HFFc6 (cell line): ENCODE data around the gene MRAP2. TPM values are rescaled to one million over a fixed set of nuclear protein-coding genes. Genes with fewer than 3 reads are reported as not detected.

Experiments
- DNase-seq: peaks from one replicate; pipeline ENCODE4 v3.0.0-alpha.2; 2018
- H3K27ac Mint-ChIP-seq: 2 replicates; pipeline ENCODE4 v1.8.0; 2020; ENCODE audit warnings: mild to moderate bottlenecking, mixed read lengths
- H3K27me3 Mint-ChIP-seq: 2 replicates; pipeline ENCODE4 v1.8.0; 2021; ENCODE audit warnings: mild to moderate bottlenecking, moderate library complexity, mixed read lengths; ENCODE audit not compliant: insufficient read depth
- H3K36me3 Mint-ChIP-seq: 2 replicates; pipeline ENCODE4 v1.8.0; 2021; ENCODE audit warnings: low read depth, mixed read lengths
- H3K4me1 Mint-ChIP-seq: 2 replicates; pipeline ENCODE4 v1.8.0; 2020; ENCODE audit warnings: low read depth, mixed read lengths
- H3K4me3 Mint-ChIP-seq: 2 replicates; pipeline ENCODE4 v1.8.0; 2020; ENCODE audit warnings: mild to moderate bottlenecking, moderate library complexity, mixed read lengths
- H3K9me3 Mint-ChIP-seq: 2 replicates; pipeline ENCODE4 v1.8.0; 2020; ENCODE audit warnings: mild to moderate bottlenecking, mixed read lengths
- total RNA-seq, 6 experiments: library from RNA; stranded (reverse); fragmentation: NEBNext Ultra II Directional; extraction: Animal tissue kit (Norgen Biotek cat#: 25700); gene quantifications; 2 replicates in 1 of 6; 3 replicates in 5 of 6; pipeline ENCODE4 v1.2.3, GENCODE V29; 2021
- TF ChIP-seq, protein P1 (sequence below): fragments of 200-600 bp; sonication (generic); IDR thresholded peaks from 2 replicates; pipeline ENCODE4 v1.5.0; 2021; ENCODE audit warnings: antibody characterized with exemption, mild to moderate bottlenecking

Gene MRAP2
- total RNA-seq, 6 experiments from 2014 or later = 0.07 TPM; not detected in 5

DNA sequence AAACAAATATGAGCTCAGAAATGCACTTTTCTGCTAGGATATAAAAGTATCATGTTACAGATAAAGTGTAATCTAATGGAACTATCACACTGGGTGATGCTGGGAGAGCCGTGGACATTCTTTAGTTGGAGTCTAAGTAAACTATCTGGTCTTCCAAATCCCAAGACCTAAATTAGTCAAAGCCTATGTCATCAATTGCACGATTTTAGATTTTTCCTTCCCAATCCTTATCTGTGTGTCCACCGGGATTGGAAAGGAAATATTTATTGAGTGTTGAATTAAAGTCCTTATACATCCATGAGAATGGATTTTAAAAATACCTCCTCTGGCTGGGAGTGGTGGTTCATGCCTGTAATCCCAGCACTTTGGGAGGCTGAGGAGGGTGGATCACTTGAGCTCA is 19.6 kb upstream of the MRAP2 start:
- Mint-ChIP-seq H3K27me3 (peaks cover 7% of the 10 kb centered on the region), H3K9me3 (no peaks in the 10 kb centered on the region), H3K4me3 (no peak overlapping the region), H3K27ac (no peak overlapping the region), H3K36me3 (no peaks in the 10 kb centered on the region), H3K4me1 (no peaks in the 10 kb centered on the region)
- DNase-seq = no peak
- TF ChIP-seq, protein P1, sequence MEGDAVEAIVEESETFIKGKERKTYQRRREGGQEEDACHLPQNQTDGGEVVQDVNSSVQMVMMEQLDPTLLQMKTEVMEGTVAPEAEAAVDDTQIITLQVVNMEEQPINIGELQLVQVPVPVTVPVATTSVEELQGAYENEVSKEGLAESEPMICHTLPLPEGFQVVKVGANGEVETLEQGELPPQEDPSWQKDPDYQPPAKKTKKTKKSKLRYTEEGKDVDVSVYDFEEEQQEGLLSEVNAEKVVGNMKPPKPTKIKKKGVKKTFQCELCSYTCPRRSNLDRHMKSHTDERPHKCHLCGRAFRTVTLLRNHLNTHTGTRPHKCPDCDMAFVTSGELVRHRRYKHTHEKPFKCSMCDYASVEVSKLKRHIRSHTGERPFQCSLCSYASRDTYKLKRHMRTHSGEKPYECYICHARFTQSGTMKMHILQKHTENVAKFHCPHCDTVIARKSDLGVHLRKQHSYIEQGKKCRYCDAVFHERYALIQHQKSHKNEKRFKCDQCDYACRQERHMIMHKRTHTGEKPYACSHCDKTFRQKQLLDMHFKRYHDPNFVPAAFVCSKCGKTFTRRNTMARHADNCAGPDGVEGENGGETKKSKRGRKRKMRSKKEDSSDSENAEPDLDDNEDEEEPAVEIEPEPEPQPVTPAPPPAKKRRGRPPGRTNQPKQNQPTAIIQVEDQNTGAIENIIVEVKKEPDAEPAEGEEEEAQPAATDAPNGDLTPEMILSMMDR = no peak

DNA sequence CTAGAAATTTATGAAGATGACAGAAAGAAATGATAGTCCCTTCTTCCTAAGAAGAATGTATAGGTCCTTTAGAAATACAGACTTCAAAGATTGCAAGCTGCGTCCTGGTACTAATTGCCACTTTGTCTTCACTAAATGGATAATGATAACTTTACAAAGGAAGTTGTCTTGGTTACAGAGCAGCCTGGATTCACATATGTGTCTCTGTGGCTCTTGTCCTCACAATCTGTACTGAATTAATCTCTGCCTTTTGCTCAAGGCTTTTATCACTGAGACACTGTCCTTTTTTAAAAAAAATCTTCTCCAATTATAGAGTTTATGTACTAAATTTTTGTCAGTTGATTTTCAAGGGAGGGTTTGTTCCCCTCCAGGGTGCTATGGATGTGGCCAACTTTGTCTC is 17.5 kb upstream of the MRAP2 start:
- Mint-ChIP-seq H3K9me3 (no peaks in the 10 kb centered on the region), H3K27ac (no peak overlapping the region), H3K27me3 (peaks cover 5% of the 10 kb centered on the region)

DNA sequence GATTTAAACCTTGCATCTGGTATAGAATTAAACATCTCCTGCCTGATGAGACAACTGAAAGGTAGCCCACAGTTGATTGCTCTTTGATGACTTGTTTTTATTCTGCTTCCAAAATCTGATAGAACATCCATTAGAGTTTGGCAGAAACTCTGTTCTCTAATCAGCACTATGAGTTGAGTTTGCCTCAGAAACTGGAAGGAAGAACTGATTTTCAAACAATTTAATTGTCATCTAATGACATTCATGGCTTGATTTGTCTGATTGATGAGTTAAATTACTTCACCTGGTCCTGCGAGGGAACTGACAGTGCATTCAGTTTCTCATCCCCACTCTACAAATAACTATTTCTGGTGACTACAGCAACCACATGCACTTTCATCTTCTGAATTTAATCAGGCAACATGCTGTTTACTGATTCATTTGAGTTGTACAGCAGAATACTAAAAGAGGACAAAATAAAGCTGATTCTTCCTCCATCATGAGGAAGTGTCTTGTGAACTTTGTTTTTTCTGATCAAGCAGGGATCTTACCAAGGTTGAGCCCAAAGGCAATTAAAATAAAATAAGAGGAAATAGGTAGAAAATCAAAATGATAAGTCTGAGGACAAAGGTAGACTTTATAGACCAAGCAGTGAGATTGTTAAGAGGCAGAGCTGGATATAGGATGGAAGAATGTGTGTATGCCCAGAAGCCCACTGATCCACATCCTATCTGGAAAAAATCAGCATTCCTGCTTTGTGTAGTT is 15.7 kb upstream of the MRAP2 start:
- no peak overlapping the region for H3K27ac Mint-ChIP-seq
- H3K9me3 Mint-ChIP-seq = no peaks in the 10 kb centered on the region
- no peaks in the 10 kb centered on the region for H3K4me1 Mint-ChIP-seq
- TF ChIP-seq, protein P1 = no peak
- peaks cover 3% of the 10 kb centered on the region for H3K27me3 Mint-ChIP-seq
- no peak for DNase-seq
- no peaks in the 10 kb centered on the region for H3K36me3 Mint-ChIP-seq
- no peak overlapping the region for H3K4me3 Mint-ChIP-seq

More for the DNA sequence above, 17.5 kb upstream of the MRAP2 start:
- DNase-seq = no peak
- H3K36me3 Mint-ChIP-seq = no peaks in the 10 kb centered on the region
- no peaks in the 10 kb centered on the region for H3K4me1 Mint-ChIP-seq
- TF ChIP-seq, protein P1 = no peak
- H3K4me3 Mint-ChIP-seq = no peak overlapping the region

DNA sequence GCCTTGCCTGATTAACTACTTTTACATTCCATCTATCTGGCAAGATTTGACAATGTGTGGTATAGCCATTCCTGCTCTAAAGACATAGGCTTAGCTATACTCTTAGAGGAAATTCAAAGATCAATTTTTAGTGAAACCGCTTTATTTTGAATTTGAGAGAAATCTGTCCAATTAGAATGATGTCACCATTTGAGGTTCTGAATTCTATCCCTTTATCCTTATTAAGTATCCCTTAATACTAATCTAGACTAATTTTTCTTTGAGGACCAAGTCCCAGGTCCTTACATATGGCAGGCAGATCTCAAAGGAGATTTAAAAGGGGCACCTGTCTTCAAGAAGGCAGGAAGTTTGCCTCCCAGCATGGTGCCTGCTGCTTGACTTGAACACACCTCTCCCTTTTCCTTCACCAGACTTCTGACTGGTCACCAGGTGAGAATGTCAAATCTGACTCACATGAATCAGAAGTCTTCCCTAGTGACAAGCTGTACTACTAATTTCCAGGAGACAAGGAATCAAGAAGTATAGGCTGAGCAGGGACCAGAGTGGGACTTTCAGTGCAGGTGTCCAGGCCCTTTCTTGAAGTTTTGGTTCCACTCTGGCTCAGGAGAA is 15.0 kb upstream of the MRAP2 start:
- TF ChIP-seq, protein P1 = no peak
- Mint-ChIP-seq H3K27ac (no peak overlapping the region), H3K36me3 (no peaks in the 10 kb centered on the region), H3K4me1 (no peaks in the 10 kb centered on the region), H3K27me3 (peaks cover 3% of the 10 kb centered on the region), H3K9me3 (no peaks in the 10 kb centered on the region), H3K4me3 (no peak overlapping the region)
- no peak for DNase-seq

DNA sequence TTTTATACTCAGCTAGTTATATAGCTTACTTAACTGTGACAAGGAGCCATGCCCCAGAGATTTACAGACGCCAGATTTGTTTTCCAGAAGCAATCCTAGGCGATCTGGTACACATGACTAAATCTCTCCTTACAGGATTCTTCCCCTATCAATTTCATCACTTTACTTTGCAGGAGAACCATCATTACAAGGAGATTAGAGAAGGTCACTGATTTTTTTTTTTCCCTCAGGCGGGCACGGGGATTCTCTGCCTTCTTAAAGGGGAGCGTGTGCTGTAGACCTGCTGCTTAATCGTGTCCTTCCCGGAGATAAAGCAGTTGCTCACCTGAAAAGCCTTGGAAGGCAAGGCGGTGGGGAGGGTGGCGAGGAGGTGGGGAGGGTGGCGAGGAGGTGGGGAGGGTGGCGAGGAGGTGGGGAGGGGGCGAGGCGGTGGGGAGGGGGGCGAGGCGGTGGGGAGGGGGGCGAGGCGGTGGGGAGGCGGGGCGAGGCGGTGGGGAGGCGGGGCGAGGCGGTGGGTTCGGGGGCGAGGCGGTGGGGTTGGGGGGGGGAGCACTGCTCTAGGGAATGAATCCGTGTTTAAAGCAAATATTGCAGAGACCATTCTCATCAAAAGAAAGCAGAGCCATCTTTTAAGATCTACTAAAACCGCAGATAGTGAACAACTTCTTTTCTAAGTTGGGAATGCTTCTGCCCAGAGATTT is 14.3 kb upstream of the MRAP2 start:
- Mint-ChIP-seq H3K9me3 (no peaks in the 10 kb centered on the region), H3K4me3 (no peak overlapping the region), H3K27ac (no peak overlapping the region), H3K4me1 (no peaks in the 10 kb centered on the region), H3K36me3 (no peaks in the 10 kb centered on the region), H3K27me3 (peaks cover 3% of the 10 kb centered on the region; the same call in 1 of the 2 replicates)
- no peak for DNase-seq
- TF ChIP-seq, protein P1 = no peak
